Vagina (tissue), 2 donors: Measurements from ENCODE around the gene C1orf174.

ENCODE experiments used
- POLR2AphosphoS5 ChIP-seq, 2 donors: sonication (generic); formaldehyde crosslinking; IDR thresholded peaks; one replicate each; pipeline ENCODE4 v1.9.0; 2017; ENCODE audit warnings: antibody characterized with exemption in 2 of 2, mild to moderate bottlenecking in 2 of 2, low read depth in 1 of 2; ENCODE audit not compliant: insufficient read depth in 1 of 2
- TF ChIP-seq, protein P1 (sequence below), 3 experiments: fragments of 450-650 bp in 2 of 3; fragments of 200-600 bp in 1 of 3; sonication (generic) in 1 of 3; IDR thresholded peaks; one replicate each; pipeline ENCODE4 v1.5.1; 2017 to 2019; ENCODE audit warnings: antibody characterized with exemption in 3 of 3, mild to moderate bottlenecking in 2 of 3, moderate library complexity in 2 of 3

DNA sequence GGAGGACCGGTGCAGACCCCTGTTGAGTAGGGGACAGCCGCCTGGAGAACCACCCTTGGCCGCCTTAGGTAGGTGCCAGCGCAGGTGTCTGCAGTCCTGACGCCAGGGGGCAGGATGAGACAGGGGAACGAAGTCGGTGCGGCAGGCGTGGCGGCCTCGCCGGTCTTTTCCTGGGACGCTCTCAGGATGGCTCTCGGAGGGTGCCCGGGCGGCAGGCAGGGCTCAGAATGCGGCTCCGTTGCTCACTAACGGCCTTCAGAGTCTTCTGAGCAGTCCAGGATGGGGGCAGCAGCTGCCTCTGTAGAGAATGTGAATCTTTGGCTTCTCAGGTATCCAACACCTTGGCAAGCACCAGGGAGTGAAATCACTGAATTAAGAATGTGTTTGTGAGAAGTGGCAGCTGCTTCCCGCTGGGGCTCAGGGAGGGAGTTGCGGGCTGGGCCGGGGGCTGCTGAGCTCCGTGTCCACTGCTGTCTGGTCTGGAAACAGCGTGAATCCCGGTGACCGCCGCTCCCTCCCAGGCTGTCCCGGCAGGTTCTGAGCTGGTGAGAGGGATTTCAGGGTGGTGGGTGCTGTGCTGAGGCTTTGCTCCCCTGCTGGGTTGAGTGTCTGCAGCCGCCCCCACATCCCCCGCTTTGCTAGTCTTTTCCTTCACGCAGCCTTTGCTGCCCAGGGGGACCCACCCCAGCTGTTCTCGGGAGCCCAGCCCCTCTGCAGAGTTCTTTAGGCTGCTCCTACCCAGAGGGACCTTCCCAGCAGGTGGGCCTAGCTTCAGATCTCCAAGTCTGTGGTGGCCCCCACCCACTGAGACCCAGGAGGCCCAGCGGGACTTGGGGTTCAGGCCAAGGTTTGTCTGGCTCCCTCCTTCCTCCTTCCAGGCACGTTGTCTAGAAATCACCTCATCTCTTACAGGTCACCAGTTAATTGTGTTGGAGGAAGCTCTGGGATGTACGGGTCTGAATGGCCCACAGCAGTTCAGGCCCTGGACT, 11.1 kb upstream of the C1orf174 start:
- TF ChIP-seq, protein P1, sequence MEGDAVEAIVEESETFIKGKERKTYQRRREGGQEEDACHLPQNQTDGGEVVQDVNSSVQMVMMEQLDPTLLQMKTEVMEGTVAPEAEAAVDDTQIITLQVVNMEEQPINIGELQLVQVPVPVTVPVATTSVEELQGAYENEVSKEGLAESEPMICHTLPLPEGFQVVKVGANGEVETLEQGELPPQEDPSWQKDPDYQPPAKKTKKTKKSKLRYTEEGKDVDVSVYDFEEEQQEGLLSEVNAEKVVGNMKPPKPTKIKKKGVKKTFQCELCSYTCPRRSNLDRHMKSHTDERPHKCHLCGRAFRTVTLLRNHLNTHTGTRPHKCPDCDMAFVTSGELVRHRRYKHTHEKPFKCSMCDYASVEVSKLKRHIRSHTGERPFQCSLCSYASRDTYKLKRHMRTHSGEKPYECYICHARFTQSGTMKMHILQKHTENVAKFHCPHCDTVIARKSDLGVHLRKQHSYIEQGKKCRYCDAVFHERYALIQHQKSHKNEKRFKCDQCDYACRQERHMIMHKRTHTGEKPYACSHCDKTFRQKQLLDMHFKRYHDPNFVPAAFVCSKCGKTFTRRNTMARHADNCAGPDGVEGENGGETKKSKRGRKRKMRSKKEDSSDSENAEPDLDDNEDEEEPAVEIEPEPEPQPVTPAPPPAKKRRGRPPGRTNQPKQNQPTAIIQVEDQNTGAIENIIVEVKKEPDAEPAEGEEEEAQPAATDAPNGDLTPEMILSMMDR (IDR thresholded peaks at IDR 0.05), result peak; percentile 24 to 63 (median 29)
- no peak for TF ChIP-seq POLR2AphosphoS5 (IDR thresholded peaks at IDR 0.05; ENCODE audit: insufficient read depth in 1 of 2, low read depth in 1 of 2)
